Fibroblast of lung (primary cell): Measurements from ENCODE around the gene ATG9A. TPM values are rescaled to one million over a fixed set of nuclear protein-coding genes. Genes with fewer than 3 reads are reported as not detected.
A peak's percentile ranks its signal among the peaks of the same experiment; 100 is the strongest.

Source experiments
- DNase-seq, 2 donors: peaks; one replicate each; pipeline versions ENCODE4 v3.0.0 to v3.0.0-alpha.2; 2010; ENCODE audit warnings: low read depth in 2 of 2
- H2AFZ ChIP-seq: 2 replicates; pipeline ENCODE4 v1.5.1; 2012; ENCODE audit warnings: low read length, control low read depth, inconsistent platforms
- H3K27ac ChIP-seq: 2 replicates; pipeline ENCODE4 v1.5.1; 2011; ENCODE audit warnings: low read length, control low read depth; ENCODE audit not compliant: insufficient read depth
- H3K27me3 ChIP-seq: 2 replicates; pipeline ENCODE4 v1.5.1; 2011; ENCODE audit warnings: mild to moderate bottlenecking, low read length; ENCODE audit not compliant: control insufficient read depth, insufficient read depth
- H3K36me3 ChIP-seq: 2 replicates; pipeline ENCODE4 v1.5.1; 2011; ENCODE audit warnings: low read length; ENCODE audit not compliant: control insufficient read depth, insufficient read depth
- H3K4me1 ChIP-seq: 2 replicates; pipeline ENCODE4 v1.5.1; 2011; ENCODE audit warnings: low read length; ENCODE audit not compliant: control insufficient read depth, insufficient read depth; ENCODE audit errors: extremely low read depth
- H3K4me2 ChIP-seq: 2 replicates; pipeline ENCODE4 v1.5.1; 2011; ENCODE audit warnings: low read length, control low read depth; ENCODE audit not compliant: insufficient read depth; ENCODE audit errors: extremely low read depth
- H3K4me3 ChIP-seq, 4 experiments: fragments of 200-600 bp in 1 of 4; sonication (generic) in 1 of 4; replicated peaks in 1 of 4; 2 replicates each; pipeline ENCODE4 v1.5.1; 2011 to 2016; ENCODE audit warnings: low read length in 4 of 4, low read depth in 3 of 4, mild to moderate bottlenecking in 3 of 4, control low read depth in 2 of 4, inconsistent platforms in 1 of 4, mixed read lengths in 1 of 4; ENCODE audit not compliant: insufficient read depth in 1 of 4; ENCODE audit errors: control extremely low read depth in 1 of 4
- H3K79me2 ChIP-seq: 2 replicates; pipeline ENCODE4 v1.5.1; 2012; ENCODE audit warnings: mild to moderate bottlenecking, low read length, inconsistent platforms; ENCODE audit not compliant: control insufficient read depth, insufficient read depth
- H3K9ac ChIP-seq: 2 replicates; pipeline ENCODE4 v1.5.1; 2011; ENCODE audit warnings: mild to moderate bottlenecking, low read length, control low read depth; ENCODE audit not compliant: insufficient read depth
- H3K9me3 ChIP-seq: 2 replicates; pipeline ENCODE4 v1.5.1; 2012; ENCODE audit warnings: low read depth, low read length; ENCODE audit not compliant: control insufficient read depth, insufficient read depth
- H4K20me1 ChIP-seq: 2 replicates; pipeline ENCODE4 v1.5.1; 2011; ENCODE audit warnings: low read length; ENCODE audit not compliant: control insufficient read depth, insufficient read depth; ENCODE audit errors: extremely low read depth
- EZH2 ChIP-seq: IDR thresholded peaks from 2 replicates; pipeline ENCODE4 v1.5.1; 2012; ENCODE audit warnings: low read length, control low read depth, mild to moderate bottlenecking; ENCODE audit errors: missing control alignments
- polyA plus RNA-seq, 2 donors: library from polyadenylated mRNA; depleted of rRNA in 1 of 2; stranded (reverse) in 1 of 2; unstranded in 1 of 2; fragments of >200 nt; gene quantifications; 2 replicates each; pipeline ENCODE4 v1.2.1, GENCODE V29; 2011 to 2012; ENCODE audit warnings: missing spikeins in 1 of 2
- total RNA-seq: library from RNA; depleted of rRNA; stranded (reverse); fragments of >200 nt; gene quantifications from 2 replicates; pipeline ENCODE4 v1.2.1, GENCODE V29; 2014
- TF ChIP-seq, protein P1 (sequence below), 2 donors: IDR thresholded peaks in 1 of 2; conservative IDR thresholded peaks in 1 of 2; 1 replicate in 1 of 2; 2 replicates in 1 of 2; pipeline ENCODE4 v1.5.1; 2011 to 2012; ENCODE audit warnings: low read length in 2 of 2, control low read depth in 1 of 2, inconsistent platforms in 1 of 2, low read depth in 1 of 2, mild to moderate bottlenecking in 1 of 2

Gene ATG9A
- total and polyA plus RNA-seq, 2 donors (not counting 1 experiment from before 2014, with no cell fraction given): 47.2 to 68.2 TPM

- DNase-seq: no peak
- no peaks in the 10 kb centered on the region for H3K79me2 ChIP-seq
- H2AFZ ChIP-seq: no peak overlapping the region
- no peak overlapping the region for H3K27ac ChIP-seq
- no peaks in the 10 kb centered on the region for H3K27me3 ChIP-seq
- H4K20me1 ChIP-seq: no peaks in the 10 kb centered on the region
- H3K4me1 ChIP-seq: peaks cover 13% of the 10 kb centered on the region
- no peaks in the 10 kb centered on the region for H3K9me3 ChIP-seq
- H3K4me3 ChIP-seq: no peak overlapping the region
- TF ChIP-seq, protein P1, sequence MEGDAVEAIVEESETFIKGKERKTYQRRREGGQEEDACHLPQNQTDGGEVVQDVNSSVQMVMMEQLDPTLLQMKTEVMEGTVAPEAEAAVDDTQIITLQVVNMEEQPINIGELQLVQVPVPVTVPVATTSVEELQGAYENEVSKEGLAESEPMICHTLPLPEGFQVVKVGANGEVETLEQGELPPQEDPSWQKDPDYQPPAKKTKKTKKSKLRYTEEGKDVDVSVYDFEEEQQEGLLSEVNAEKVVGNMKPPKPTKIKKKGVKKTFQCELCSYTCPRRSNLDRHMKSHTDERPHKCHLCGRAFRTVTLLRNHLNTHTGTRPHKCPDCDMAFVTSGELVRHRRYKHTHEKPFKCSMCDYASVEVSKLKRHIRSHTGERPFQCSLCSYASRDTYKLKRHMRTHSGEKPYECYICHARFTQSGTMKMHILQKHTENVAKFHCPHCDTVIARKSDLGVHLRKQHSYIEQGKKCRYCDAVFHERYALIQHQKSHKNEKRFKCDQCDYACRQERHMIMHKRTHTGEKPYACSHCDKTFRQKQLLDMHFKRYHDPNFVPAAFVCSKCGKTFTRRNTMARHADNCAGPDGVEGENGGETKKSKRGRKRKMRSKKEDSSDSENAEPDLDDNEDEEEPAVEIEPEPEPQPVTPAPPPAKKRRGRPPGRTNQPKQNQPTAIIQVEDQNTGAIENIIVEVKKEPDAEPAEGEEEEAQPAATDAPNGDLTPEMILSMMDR (conservative IDR thresholded peaks at IDR 0.05 in 1 of 2, IDR thresholded peaks at IDR 0.05 in 1 of 2; ENCODE audit: low read depth in 1 of 2, low read length in 2 of 2): no peak
- TF ChIP-seq EZH2: no peak
- peaks cover 21% of the 10 kb centered on the region for H3K36me3 ChIP-seq
- H3K4me2 ChIP-seq: no peak overlapping the region
- H3K9ac ChIP-seq: no peak overlapping the region
Observed at GRCh38 chr2:219219784-219220532, 9.5 kb downstream of the ATG9A start.

GRCh38 chr2:219218732-219219701, 10.4 kb downstream of the ATG9A start, which contains the start of gene ABCB6:
ABCB6 (minus strand) TSS chr2:219218958; CDS start chr2:219218673, 285 bp downstream.
- H3K4me3 ChIP-seq: peak within 1 kb of the TSS; percentile 43 to 65 (median 53)
- H3K9me3 ChIP-seq: no peaks in the 10 kb centered on the region
- peak within 1 kb of the TSS; percentile 74 for H3K9ac ChIP-seq
- peak within 1 kb of the TSS; percentile 74 for H3K4me2 ChIP-seq
- peaks cover 22% of the 10 kb centered on the region for H3K36me3 ChIP-seq
- peaks cover 13% of the 10 kb centered on the region for H3K4me1 ChIP-seq
- H4K20me1 ChIP-seq: no peaks in the 10 kb centered on the region
- peak within 1 kb of the TSS; percentile 87 for H3K27ac ChIP-seq
- no peaks in the 10 kb centered on the region for H3K79me2 ChIP-seq
- H2AFZ ChIP-seq: peak within 1 kb of the TSS; percentile 9
- peak; percentile 90 to 94 for DNase-seq
- no peaks in the 10 kb centered on the region for H3K27me3 ChIP-seq
- no peak for TF ChIP-seq EZH2

- DNase-seq: peak; percentile 69 to 81
- H3K36me3 ChIP-seq: peaks cover 23% of the 10 kb centered on the region
- peak overlapping the region; percentile 74 for H3K4me2 ChIP-seq
- H3K27ac ChIP-seq: peak overlapping the region; percentile 87
- H3K9ac ChIP-seq: peak overlapping the region; percentile 74
- no peaks in the 10 kb centered on the region for H3K79me2 ChIP-seq
- no peak for TF ChIP-seq EZH2
- TF ChIP-seq, protein P1 (conservative IDR thresholded peaks at IDR 0.05 in 1 of 2, IDR thresholded peaks at IDR 0.05 in 1 of 2; ENCODE audit: low read depth in 1 of 2, low read length in 2 of 2): no peak
- peaks cover 13% of the 10 kb centered on the region for H3K4me1 ChIP-seq
- no peaks in the 10 kb centered on the region for H4K20me1 ChIP-seq
- peak overlapping the region; percentile 43 to 65 (median 53) for H3K4me3 ChIP-seq
- no peaks in the 10 kb centered on the region for H3K9me3 ChIP-seq
- no peaks in the 10 kb centered on the region for H3K27me3 ChIP-seq
- H2AFZ ChIP-seq: peak overlapping the region; percentile 9
Observed at GRCh38 chr2:219218217-219218731, 11.2 kb downstream of the ATG9A start.
